HFFc6 (cell line): ENCODE results near the gene OR10H5. TPM values are rescaled to one million over a fixed set of nuclear protein-coding genes. Genes with fewer than 3 reads are reported as not detected.

ENCODE experiments used
- DNase-seq: peaks from one replicate; pipeline ENCODE4 v3.0.0-alpha.2; 2018
- H3K27ac Mint-ChIP-seq: 2 replicates; pipeline ENCODE4 v1.8.0; 2020; ENCODE audit warnings: mild to moderate bottlenecking, mixed read lengths
- H3K27me3 Mint-ChIP-seq: 2 replicates; pipeline ENCODE4 v1.8.0; 2021; ENCODE audit warnings: mild to moderate bottlenecking, moderate library complexity, mixed read lengths; ENCODE audit not compliant: insufficient read depth
- H3K36me3 Mint-ChIP-seq: 2 replicates; pipeline ENCODE4 v1.8.0; 2021; ENCODE audit warnings: low read depth, mixed read lengths
- H3K4me1 Mint-ChIP-seq: 2 replicates; pipeline ENCODE4 v1.8.0; 2020; ENCODE audit warnings: low read depth, mixed read lengths
- H3K4me3 Mint-ChIP-seq: 2 replicates; pipeline ENCODE4 v1.8.0; 2020; ENCODE audit warnings: mild to moderate bottlenecking, moderate library complexity, mixed read lengths
- H3K9me3 Mint-ChIP-seq: 2 replicates; pipeline ENCODE4 v1.8.0; 2020; ENCODE audit warnings: mild to moderate bottlenecking, mixed read lengths
- total RNA-seq, 6 experiments: library from RNA; stranded (reverse); fragmentation: NEBNext Ultra II Directional; extraction: Animal tissue kit (Norgen Biotek cat#: 25700); gene quantifications; 2 replicates in 1 of 6; 3 replicates in 5 of 6; pipeline ENCODE4 v1.2.3, GENCODE V29; 2021
- TF ChIP-seq, protein P1 (sequence below): fragments of 200-600 bp; sonication (generic); IDR thresholded peaks from 2 replicates; pipeline ENCODE4 v1.5.0; 2021; ENCODE audit warnings: antibody characterized with exemption, mild to moderate bottlenecking

The OR10H5 gene
- total RNA-seq, 6 experiments from 2014 or later: not detected

DNA sequence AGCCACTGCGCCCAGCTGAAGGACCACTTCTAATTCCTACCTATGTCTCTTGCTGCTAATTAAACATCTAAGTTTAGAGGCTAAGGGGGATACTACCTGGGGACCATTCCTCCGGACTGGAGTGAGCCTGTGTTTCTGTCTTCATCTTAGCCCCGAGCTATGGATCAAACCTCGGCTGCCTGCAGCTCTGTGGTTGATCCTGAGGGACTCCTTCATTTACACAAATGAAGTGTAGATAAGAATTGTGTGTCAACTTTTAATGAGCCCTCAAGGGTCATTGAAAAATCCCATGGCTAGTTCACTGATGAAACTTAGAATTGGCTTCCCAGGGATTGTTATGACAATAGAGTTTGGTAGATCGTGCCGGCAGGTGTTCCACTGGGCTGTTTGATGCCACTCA, 59.5 kb downstream of the OR10H5 start:
- Mint-ChIP-seq H3K27ac (no peak overlapping the region), H3K36me3 (no peaks in the 10 kb centered on the region), H3K27me3 (peaks cover 8% of the 10 kb centered on the region), H3K4me1 (no peaks in the 10 kb centered on the region), H3K4me3 (no peak overlapping the region), H3K9me3 (peaks cover 7% of the 10 kb centered on the region; the same call in 1 of the 2 replicates)
- DNase-seq: no peak
- TF ChIP-seq, protein P1, sequence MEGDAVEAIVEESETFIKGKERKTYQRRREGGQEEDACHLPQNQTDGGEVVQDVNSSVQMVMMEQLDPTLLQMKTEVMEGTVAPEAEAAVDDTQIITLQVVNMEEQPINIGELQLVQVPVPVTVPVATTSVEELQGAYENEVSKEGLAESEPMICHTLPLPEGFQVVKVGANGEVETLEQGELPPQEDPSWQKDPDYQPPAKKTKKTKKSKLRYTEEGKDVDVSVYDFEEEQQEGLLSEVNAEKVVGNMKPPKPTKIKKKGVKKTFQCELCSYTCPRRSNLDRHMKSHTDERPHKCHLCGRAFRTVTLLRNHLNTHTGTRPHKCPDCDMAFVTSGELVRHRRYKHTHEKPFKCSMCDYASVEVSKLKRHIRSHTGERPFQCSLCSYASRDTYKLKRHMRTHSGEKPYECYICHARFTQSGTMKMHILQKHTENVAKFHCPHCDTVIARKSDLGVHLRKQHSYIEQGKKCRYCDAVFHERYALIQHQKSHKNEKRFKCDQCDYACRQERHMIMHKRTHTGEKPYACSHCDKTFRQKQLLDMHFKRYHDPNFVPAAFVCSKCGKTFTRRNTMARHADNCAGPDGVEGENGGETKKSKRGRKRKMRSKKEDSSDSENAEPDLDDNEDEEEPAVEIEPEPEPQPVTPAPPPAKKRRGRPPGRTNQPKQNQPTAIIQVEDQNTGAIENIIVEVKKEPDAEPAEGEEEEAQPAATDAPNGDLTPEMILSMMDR: no peak

DNA sequence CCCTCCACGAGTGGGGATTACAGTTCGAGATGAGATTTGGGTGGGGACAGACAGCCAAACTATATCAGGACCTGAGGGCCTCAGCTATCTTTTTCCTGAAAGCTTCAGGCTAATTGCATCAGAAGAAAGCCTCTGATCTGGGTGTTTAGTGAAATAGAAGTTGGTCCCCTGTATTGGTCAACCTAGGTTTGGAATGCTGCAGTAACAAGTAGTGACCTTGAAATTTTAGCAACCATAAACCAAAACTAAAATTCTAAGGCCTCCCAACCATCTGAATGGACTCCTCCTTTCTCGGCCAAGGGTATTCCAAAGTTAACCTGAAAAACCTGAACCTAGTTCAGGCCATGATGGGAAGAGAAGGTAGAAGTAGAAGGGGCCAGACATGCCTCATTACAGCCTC, 62.9 kb downstream of the OR10H5 start:
- no peaks in the 10 kb centered on the region for H3K4me1 Mint-ChIP-seq
- TF ChIP-seq, protein P1: no peak
- H3K4me3 Mint-ChIP-seq: no peak overlapping the region
- H3K27ac Mint-ChIP-seq: no peak overlapping the region
- H3K9me3 Mint-ChIP-seq: peaks cover 15% of the 10 kb centered on the region; the same call in 1 of the 2 replicates
- H3K36me3 Mint-ChIP-seq: no peaks in the 10 kb centered on the region
- peaks cover 6% of the 10 kb centered on the region for H3K27me3 Mint-ChIP-seq
- DNase-seq: no peak

Other genes starting within 250 kb of the OR10H5 start
- not detected for gene CYP4F8, start 172.4 kb upstream of the OR10H5 start, total RNA-seq
- not detected for gene CYP4F3, start 146.8 kb upstream of the OR10H5 start, total RNA-seq
- not detected for gene CYP4F12, start 114.6 kb upstream of the OR10H5 start, total RNA-seq
- gene OR10H2, start 59.6 kb upstream of the OR10H5 start, total RNA-seq: not detected
- not detected for gene OR10H3, start 49.7 kb upstream of the OR10H5 start, total RNA-seq
- gene OR10H1, start 28.0 kb downstream of the OR10H5 start, total RNA-seq: not detected
- not detected for gene CYP4F2, start 110.4 kb downstream of the OR10H5 start, total RNA-seq
- gene CYP4F11, start 146.9 kb downstream of the OR10H5 start, total RNA-seq: not detected
- not detected for gene OR10H4, start 161.3 kb downstream of the OR10H5 start, total RNA-seq